Effector memory CD8-positive, alpha-beta T cell (primary cell): ENCODE results near the gene KCNIP3.
"Not testable (repeated sequence)": the region's sequence is repeated elsewhere in the genome, so short reads cannot be mapped to it uniquely, and the experiment has no call there.

Experiments
- ATAC-seq: fragments of 150-1000 bp; cut with Tn5 transposase; replicated peaks from 2 replicates; pipeline ENCODE4 v1.10.0; 2021; ENCODE audit warnings: mild to moderate bottlenecking, moderate library complexity
- DNase-seq, 3 experiments: peaks; one replicate each; pipeline ENCODE4 v3.0.0; 2021
- H3K27ac Mint-ChIP-seq, 2 donors: one replicate each; pipeline ENCODE4 v1.8.0; 2022; ENCODE audit warnings: mild to moderate bottlenecking in 2 of 2, mixed read lengths in 2 of 2, moderate library complexity in 2 of 2
- H3K27me3 Mint-ChIP-seq, 2 donors: one replicate each; pipeline ENCODE4 v1.8.0; 2022; ENCODE audit warnings: mixed read lengths in 2 of 2
- H3K36me3 Mint-ChIP-seq: one replicate; pipeline ENCODE4 v1.8.0; 2022; ENCODE audit warnings: mild to moderate bottlenecking, moderate library complexity, mixed read lengths; ENCODE audit not compliant: insufficient read depth
- H3K4me1 Mint-ChIP-seq, 2 donors: one replicate each; pipeline ENCODE4 v1.8.0; 2022; ENCODE audit warnings: low read depth in 2 of 2, mixed read lengths in 2 of 2
- H3K4me3 Mint-ChIP-seq, 2 donors: one replicate each; pipeline ENCODE4 v1.8.0; 2022; ENCODE audit warnings: mild to moderate bottlenecking in 2 of 2, mixed read lengths in 2 of 2, moderate library complexity in 2 of 2
- H3K9me3 Mint-ChIP-seq, 2 donors: one replicate each; pipeline ENCODE4 v1.8.0; 2022; ENCODE audit warnings: mixed read lengths in 2 of 2

Gene KCNIP3

GRCh38 chr2:95434507-95435076 is 137.4 kb downstream of the KCNIP3 start:
- peaks cover 0 to 18% of the 10 kb centered on the region in 2 donors for H3K27me3 Mint-ChIP-seq
- not testable (repeated sequence) for H3K4me3 Mint-ChIP-seq, H3K27ac Mint-ChIP-seq, ATAC-seq, DNase-seq, H3K9me3 Mint-ChIP-seq, H3K4me1 Mint-ChIP-seq, H3K36me3 Mint-ChIP-seq

GRCh38 chr2:95435162-95435871 is 138.2 kb downstream of the KCNIP3 start:
- not testable (repeated sequence) for H3K36me3 Mint-ChIP-seq, H3K9me3 Mint-ChIP-seq, H3K4me3 Mint-ChIP-seq, ATAC-seq, DNase-seq, H3K27ac Mint-ChIP-seq, H3K4me1 Mint-ChIP-seq
- peaks cover 0 to 18% of the 10 kb centered on the region in 2 donors for H3K27me3 Mint-ChIP-seq
